Measurements from ENCODE around the gene ACTG1.
"Not testable (repeated sequence)": the region's sequence is repeated elsewhere in the genome, so short reads cannot be mapped to it uniquely, and the experiment has no call there.

ACTG1 gene

GRCh38 chr17:81533339-81534141 is 20.9 kb upstream of the ACTG1 start:
- H3K9me3 ChIP-seq (ENCODE audit: severe bottlenecking) = no peaks in the 10 kb centered on the region
- no peak for DNase-seq (ENCODE audit: low spot score)
- no peaks in the 10 kb centered on the region for H3K36me3 ChIP-seq (ENCODE audit: low read depth)
- no peak overlapping the region for H3K27ac ChIP-seq (ENCODE audit: poor library complexity, severe bottlenecking)
- peaks cover 14% of the 10 kb centered on the region for H3K27me3 ChIP-seq (ENCODE audit: insufficient read depth, poor library complexity, severe bottlenecking)
- H3K4me3 ChIP-seq (ENCODE audit: severe bottlenecking) = no peak overlapping the region
- ATAC-seq (ENCODE audit: low read depth) = no peak
- TF ChIP-seq, protein P1, sequence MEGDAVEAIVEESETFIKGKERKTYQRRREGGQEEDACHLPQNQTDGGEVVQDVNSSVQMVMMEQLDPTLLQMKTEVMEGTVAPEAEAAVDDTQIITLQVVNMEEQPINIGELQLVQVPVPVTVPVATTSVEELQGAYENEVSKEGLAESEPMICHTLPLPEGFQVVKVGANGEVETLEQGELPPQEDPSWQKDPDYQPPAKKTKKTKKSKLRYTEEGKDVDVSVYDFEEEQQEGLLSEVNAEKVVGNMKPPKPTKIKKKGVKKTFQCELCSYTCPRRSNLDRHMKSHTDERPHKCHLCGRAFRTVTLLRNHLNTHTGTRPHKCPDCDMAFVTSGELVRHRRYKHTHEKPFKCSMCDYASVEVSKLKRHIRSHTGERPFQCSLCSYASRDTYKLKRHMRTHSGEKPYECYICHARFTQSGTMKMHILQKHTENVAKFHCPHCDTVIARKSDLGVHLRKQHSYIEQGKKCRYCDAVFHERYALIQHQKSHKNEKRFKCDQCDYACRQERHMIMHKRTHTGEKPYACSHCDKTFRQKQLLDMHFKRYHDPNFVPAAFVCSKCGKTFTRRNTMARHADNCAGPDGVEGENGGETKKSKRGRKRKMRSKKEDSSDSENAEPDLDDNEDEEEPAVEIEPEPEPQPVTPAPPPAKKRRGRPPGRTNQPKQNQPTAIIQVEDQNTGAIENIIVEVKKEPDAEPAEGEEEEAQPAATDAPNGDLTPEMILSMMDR (IDR thresholded peaks at IDR 0.05; ENCODE audit: poor library complexity, severe bottlenecking) = no peak
- H3K4me1 ChIP-seq (ENCODE audit: insufficient read depth, poor library complexity, severe bottlenecking) = no peaks in the 10 kb centered on the region

GRCh38 chr17:81532490-81533287 is 20.1 kb upstream of the ACTG1 start:
- no peak overlapping the region for H3K27ac ChIP-seq (ENCODE audit: poor library complexity, severe bottlenecking)
- no peak overlapping the region for H3K4me3 ChIP-seq (ENCODE audit: severe bottlenecking)
- H3K4me1 ChIP-seq (ENCODE audit: insufficient read depth, poor library complexity, severe bottlenecking) = no peaks in the 10 kb centered on the region
- H3K9me3 ChIP-seq (ENCODE audit: severe bottlenecking) = no peaks in the 10 kb centered on the region
- TF ChIP-seq, protein P1 (IDR thresholded peaks at IDR 0.05; ENCODE audit: poor library complexity, severe bottlenecking) = no peak
- no peaks in the 10 kb centered on the region for H3K36me3 ChIP-seq (ENCODE audit: low read depth)
- no peak for DNase-seq (ENCODE audit: low spot score)
- ATAC-seq (ENCODE audit: low read depth) = no peak
- H3K27me3 ChIP-seq (ENCODE audit: insufficient read depth, poor library complexity, severe bottlenecking) = peaks cover 17% of the 10 kb centered on the region

DNA sequence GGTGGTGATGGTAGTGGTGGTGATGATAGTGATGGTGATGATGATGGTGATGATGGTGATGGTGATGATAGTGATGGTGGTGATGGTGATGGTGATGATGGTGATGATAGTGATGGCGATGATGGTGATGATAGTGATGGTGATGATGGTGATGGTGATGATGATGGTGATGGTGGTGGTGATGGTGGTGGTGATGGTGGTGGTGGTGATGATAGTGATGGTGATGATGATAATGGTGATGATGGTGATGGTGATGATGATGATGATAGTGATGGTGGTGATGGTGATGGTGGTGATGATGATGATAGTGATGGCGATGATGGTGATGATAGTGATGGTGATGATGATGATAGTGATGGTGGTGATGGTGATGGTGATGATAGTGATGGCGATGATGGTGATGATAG is 19.4 kb upstream of the ACTG1 start:
- not testable (repeated sequence) for H3K9me3 ChIP-seq (ENCODE audit: severe bottlenecking); H3K27ac ChIP-seq (ENCODE audit: poor library complexity, severe bottlenecking); DNase-seq (ENCODE audit: low spot score); H3K4me1 ChIP-seq (ENCODE audit: insufficient read depth, poor library complexity, severe bottlenecking); ATAC-seq (ENCODE audit: low read depth); H3K36me3 ChIP-seq (ENCODE audit: low read depth); H3K4me3 ChIP-seq (ENCODE audit: severe bottlenecking)
- peaks cover 17% of the 10 kb centered on the region for H3K27me3 ChIP-seq (ENCODE audit: insufficient read depth, poor library complexity, severe bottlenecking)

- H3K4me3 ChIP-seq (ENCODE audit: severe bottlenecking); ATAC-seq (ENCODE audit: low read depth); H3K4me1 ChIP-seq (ENCODE audit: insufficient read depth, poor library complexity, severe bottlenecking); DNase-seq (ENCODE audit: low spot score); H3K36me3 ChIP-seq (ENCODE audit: low read depth); H3K27ac ChIP-seq (ENCODE audit: poor library complexity, severe bottlenecking); H3K9me3 ChIP-seq (ENCODE audit: severe bottlenecking); H3K27me3 ChIP-seq (ENCODE audit: insufficient read depth, poor library complexity, severe bottlenecking): not testable (repeated sequence)
These were observed 18.4 kb upstream of the ACTG1 start for GRCh38 chr17:81531013-81531412.

- ATAC-seq (ENCODE audit: low read depth) (no peak), DNase-seq (ENCODE audit: low spot score) (no peak)
- Histone ChIP-seq H3K36me3 (ENCODE audit: low read depth) (no peaks in the 10 kb centered on the region), H3K4me3 (ENCODE audit: severe bottlenecking) (no peak overlapping the region), H3K4me1 (ENCODE audit: insufficient read depth, poor library complexity, severe bottlenecking) (no peaks in the 10 kb centered on the region), H3K9me3 (ENCODE audit: severe bottlenecking) (no peaks in the 10 kb centered on the region), H3K27ac (ENCODE audit: poor library complexity, severe bottlenecking) (no peak overlapping the region), H3K27me3 (ENCODE audit: insufficient read depth, poor library complexity, severe bottlenecking) (peaks cover 4% of the 10 kb centered on the region)
- TF ChIP-seq, protein P1 (IDR thresholded peaks at IDR 0.05; ENCODE audit: poor library complexity, severe bottlenecking) = no peak
These were observed 16.8 kb upstream of the ACTG1 start for GRCh38 chr17:81529437-81529803.
